Stomach (tissue), 4 donors: Measurements from ENCODE around the gene ANKS1B.

Experiments
- POLR2A ChIP-seq, 4 donors: fragments of 450-650 bp; IDR thresholded peaks; one replicate each; pipeline ENCODE4 v1.6.1; 2016; ENCODE audit warnings: antibody characterized with exemption in 4 of 4, control low read depth in 2 of 4, mild to moderate bottlenecking in 1 of 4, moderate library complexity in 1 of 4
- POLR2AphosphoS5 ChIP-seq, 3 donors: sonication (generic); formaldehyde crosslinking; IDR thresholded peaks; one replicate each; pipeline ENCODE4 v1.6.1; 2016; ENCODE audit warnings: antibody characterized with exemption in 3 of 3
- TF ChIP-seq, protein P1 (sequence below), 7 experiments: fragments of 450-650 bp in 4 of 7; fragments of 200-600 bp in 3 of 7; sonication (generic) in 3 of 7; IDR thresholded peaks; one replicate each; pipeline ENCODE4 v1.5.1; 2016 to 2019; ENCODE audit warnings: antibody characterized with exemption in 7 of 7, control low read depth in 2 of 7, mild to moderate bottlenecking in 1 of 7

GRCh38 chr12:99431203-99431602, 553.5 kb downstream of the ANKS1B start:
- TF ChIP-seq, protein P1, sequence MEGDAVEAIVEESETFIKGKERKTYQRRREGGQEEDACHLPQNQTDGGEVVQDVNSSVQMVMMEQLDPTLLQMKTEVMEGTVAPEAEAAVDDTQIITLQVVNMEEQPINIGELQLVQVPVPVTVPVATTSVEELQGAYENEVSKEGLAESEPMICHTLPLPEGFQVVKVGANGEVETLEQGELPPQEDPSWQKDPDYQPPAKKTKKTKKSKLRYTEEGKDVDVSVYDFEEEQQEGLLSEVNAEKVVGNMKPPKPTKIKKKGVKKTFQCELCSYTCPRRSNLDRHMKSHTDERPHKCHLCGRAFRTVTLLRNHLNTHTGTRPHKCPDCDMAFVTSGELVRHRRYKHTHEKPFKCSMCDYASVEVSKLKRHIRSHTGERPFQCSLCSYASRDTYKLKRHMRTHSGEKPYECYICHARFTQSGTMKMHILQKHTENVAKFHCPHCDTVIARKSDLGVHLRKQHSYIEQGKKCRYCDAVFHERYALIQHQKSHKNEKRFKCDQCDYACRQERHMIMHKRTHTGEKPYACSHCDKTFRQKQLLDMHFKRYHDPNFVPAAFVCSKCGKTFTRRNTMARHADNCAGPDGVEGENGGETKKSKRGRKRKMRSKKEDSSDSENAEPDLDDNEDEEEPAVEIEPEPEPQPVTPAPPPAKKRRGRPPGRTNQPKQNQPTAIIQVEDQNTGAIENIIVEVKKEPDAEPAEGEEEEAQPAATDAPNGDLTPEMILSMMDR (IDR thresholded peaks at IDR 0.05), result no peak
- TF ChIP-seq POLR2A (IDR thresholded peaks at IDR 0.05), result no peak
- TF ChIP-seq POLR2AphosphoS5 (IDR thresholded peaks at IDR 0.05), result no peak
